Stimulated activated CD4-positive, alpha-beta T cell treated with anti-CD3 and anti-CD28 coated beads, Interleukin-4, amount 100 ng/mL, for 1 hour (primary cell): ENCODE measurements around the gene SH3PXD2B.
"Not testable (repeated sequence)": the region's sequence is repeated elsewhere in the genome, so short reads cannot be mapped to it uniquely, and the experiment has no call there.

ENCODE experiments used
- DNase-seq: peaks from one replicate; pipeline ENCODE4 v3.0.0-alpha.2; 2020

SH3PXD2B gene

GRCh38 chr5:172417130-172417841 is 37.0 kb downstream of the SH3PXD2B start:
- DNase-seq: no peak

DNA sequence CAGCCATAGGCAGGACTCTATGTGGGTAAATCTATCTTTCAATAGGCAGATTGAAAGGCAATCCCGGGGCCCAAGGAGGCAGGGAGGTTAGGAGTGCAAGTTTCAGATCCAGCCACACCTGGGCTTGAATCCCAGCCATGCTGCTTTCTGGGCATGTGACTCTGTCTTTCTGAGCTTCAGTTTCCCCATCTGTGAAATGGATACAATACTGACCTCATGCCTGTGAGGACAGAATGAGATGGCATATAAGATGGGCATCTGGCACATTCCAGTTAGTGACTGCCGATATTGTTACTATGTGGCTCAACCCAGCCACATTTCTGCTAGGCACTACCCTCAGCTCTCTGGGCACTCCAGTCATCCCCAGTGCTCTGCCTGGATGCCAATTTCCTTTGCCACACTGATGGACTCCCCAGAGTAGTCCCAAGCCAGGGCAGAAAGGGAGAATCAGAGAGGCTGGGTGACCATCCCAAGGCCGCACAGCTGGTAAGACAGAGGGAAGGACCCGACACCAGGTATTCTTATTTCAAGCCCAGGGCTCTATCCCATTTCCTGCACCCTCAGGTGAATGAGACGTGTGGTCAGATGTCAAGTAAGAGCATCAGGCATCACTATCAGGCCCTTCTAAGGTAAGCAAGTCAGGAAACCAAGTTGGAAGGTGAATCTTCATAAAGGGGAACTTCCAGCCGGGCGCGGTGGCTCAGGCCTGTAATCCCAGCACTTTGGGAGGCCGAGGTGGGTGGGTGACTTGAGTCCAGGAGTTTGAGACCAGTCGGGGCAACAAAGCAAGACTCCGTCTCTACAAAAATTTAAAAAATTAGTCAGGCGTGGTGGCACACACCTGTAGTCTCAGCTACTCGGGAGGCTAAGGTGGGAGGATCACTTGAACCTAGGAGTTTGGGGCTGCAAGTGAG is 38.7 kb downstream of the SH3PXD2B start:
- DNase-seq: no peak

DNA sequence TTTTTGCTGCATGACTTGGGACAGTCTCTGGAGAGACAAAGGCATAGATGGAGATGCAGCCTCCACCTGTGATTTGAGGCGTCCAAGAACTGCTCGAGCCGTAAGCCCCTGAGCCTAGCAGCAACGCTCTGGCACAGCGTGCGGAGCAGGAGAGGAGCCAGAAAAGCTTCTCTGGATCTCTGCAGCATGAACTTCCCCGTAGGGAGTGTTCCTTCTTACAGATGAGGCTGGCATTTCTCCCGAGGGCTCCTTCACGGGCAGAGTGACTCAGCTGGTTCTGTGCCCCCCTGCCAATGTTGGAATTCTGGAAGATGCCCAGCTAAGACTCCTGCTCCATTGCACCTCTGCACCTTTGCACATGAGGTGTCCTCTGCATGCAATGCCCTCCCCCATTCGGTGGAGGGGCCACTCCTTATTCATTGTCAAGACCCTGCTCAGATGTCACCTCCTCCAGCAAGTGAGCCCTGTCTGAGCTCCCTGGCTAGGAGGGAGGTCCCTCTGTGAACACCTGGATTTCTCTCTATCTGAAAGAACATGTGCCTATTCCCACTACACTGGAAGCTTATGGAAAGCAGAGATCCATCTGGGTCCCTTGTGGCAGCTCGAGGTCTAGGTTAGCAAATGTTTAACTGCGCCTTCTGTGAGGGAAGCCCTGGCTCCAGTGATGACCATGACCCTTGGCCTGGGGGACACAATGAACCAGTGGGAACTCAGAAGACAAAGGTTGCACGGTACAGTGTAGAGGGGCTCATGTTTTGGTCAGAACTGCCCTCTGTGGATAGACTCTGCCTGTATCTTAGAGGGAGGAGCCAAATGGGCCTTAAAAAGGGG is 39.6 kb downstream of the SH3PXD2B start:
- DNase-seq: no peak

DNA sequence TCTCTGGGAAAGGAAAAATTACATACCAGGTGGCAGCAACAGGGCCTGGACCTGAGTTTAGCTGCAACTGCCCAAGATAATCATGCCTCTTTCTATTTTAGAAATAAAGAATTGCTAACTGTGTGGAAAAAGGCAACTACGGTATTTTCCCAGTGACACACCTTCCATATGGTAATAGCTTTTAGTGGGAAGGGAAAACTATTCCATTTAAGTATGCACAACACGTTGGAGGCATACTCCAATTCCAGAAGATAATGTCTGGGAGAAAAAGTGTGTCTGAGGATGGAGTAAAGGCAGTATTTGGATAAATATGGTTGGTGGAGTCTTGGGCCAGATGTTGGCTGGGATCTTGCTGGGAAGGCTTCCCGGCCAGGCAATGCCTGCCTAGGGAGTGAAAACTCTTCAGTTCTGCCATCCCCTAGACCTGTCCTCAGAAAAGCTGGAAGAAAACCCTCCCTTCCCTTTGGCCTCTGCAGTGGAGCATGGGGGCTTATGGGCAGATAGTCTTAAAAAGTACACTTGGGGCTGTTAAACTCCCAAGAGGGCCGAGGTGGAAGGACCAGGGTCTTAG is 40.6 kb downstream of the SH3PXD2B start:
- DNase-seq: no peak

DNA sequence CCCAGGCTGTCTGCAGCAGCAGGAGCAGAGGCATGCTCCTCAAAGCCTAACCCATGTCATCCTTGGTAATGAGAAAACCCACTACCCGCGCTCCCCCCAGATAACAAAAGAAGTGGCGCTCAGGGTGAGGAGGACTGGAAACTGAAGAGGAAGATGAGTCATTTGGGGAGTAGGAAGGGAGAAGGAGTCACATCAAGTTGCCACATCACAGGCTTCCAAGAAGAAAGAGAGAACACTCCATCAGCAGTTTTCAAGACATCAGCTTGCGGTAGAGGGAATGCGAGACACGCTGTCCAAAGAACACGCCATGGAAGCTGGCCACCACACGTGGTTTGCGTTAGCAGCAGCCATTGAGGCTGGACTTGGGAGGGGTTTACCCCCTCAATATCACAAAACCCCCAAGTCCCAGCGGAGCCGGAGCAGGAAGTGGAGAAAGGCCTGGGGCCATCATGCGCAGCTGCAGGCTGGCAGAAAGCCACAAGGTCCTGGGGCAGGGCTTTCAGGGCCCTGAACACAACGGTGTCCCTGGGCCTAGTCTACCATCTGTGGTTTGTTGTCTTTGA is 41.5 kb downstream of the SH3PXD2B start:
- DNase-seq: no peak

- no peak for DNase-seq
These were observed 42.7 kb downstream of the SH3PXD2B start for GRCh38 chr5:172411484-172412072.

DNA sequence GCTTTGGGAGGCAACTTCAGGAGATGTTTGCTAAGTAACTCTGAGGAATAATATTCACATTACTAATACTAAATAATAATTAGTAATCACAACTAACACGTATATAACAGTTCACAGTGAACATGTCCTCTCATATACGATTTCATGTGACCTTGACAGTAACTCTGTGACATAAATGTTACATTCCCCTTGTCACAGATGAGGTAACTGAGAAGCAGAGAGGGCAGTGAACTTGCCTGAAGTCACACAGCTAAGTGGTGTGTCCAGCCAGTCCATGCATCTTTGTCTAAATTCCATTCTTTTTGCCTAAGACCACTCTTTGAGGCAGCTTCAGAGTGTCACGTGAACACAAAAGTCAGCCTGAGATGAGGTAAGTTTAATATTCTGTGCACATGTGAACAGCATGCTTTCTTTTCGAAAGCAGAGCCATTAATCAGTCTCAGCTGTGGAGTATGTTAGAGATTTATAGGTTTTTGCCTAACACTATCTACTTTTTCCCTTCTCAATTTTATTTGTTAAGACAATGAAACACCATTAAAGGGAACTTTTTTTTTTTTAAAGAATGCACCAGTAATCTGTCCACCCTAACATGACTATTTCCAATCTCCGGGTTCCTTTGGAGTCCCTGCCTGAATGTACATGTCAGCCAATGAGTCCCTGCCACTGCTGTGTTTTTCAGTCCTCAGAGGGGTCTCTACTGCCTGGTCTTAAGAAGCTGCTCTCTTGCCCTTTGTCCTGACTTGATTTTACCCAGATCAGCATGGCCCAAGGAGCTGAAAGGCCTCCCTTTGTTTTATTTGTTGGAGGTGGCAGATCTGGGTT is 43.5 kb downstream of the SH3PXD2B start:
- no peak for DNase-seq

- no peak for DNase-seq
These were observed 44.2 kb downstream of the SH3PXD2B start for GRCh38 chr5:172410160-172410559.

- DNase-seq: not testable (repeated sequence)
These were observed 44.8 kb downstream of the SH3PXD2B start for GRCh38 chr5:172409477-172409876.

- no peak for DNase-seq
These were observed 46.5 kb downstream of the SH3PXD2B start for GRCh38 chr5:172407822-172408221.

DNA sequence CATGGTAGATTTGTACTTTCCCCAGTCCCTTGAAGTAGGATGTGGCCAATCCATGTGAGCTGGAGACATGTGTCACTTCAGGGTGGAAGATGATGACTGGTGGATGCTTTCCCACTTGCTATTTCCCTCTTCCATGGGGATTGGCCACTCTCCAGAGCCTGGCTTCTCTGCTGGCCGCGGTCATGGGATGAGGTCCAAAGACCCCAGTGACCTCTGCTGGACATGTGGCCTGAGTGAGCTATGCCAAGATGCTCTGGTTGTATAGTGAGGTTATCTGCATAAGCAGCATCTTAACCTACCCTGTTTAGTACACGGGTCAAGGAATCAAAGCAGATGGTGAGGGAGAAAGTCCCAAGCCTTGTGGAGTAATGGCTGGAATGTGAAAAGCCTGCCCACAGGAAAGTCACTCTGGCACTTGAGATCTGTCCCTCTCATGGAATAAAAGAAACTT is 47.1 kb downstream of the SH3PXD2B start:
- no peak for DNase-seq

DNA sequence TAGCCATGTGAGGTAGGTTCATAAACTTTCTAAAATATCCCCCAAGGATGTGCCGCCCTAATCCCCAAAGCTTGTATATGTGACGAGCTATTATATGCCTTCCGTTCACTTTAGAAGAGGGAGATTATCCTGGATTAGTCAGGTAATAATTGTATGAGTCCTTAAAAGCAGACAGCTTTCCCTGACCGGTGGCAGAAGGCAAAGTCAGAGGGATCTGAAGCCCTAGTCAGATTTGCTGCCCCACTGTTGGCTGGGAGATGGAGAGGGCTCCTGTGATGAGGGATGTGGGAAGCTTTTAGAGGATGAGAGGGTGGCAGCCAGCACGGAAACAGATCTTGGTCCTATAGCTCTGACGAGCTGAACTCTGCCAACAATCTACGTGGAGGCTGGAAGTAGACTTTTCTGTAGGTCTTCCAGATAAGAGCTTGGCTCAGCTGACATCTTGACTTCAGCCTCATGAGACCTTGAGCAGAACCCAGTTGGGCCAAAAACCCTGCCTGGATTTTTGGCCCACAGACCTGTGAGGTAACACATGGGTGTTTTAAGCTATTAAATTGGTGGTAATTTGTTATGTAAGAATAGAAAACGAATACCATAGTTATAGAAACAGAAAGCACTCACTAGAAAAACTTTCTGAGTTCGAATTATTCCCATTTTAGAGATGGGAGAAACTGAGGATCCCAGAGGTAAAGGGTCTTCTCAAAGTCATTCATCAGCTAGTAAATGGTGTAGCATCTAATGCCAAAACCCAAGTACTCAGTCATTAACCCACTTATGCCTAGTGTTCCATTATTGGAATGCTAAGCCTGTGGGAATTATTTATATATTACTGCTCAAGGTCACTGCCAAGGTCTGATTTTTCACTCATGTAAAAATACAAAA is 48.9 kb downstream of the SH3PXD2B start:
- no peak for DNase-seq

GRCh38 chr5:172404746-172405145 is 49.6 kb downstream of the SH3PXD2B start:
- DNase-seq: no peak

DNA sequence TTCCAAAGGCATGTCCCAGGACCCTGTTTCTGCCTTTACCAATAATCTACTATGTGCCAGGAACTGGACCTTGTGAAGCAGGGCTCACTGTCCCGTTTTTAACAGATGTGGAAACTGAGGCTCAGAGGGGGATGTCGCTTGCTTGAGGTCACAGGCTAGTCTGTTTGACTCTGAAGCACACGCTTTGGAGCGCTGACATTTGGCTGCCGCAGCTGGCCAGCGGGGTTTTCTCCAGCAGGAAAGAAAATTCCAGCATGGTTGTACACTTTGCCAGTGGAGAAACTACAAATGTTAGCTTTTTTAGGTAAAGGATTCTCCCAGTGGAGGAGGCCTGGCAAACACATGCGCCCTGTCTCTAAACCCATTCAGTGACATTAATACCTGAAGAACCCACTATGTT is 50.5 kb downstream of the SH3PXD2B start:
- no peak for DNase-seq

GRCh38 chr5:172403189-172403796 is 51.0 kb downstream of the SH3PXD2B start:
- no peak for DNase-seq

DNA sequence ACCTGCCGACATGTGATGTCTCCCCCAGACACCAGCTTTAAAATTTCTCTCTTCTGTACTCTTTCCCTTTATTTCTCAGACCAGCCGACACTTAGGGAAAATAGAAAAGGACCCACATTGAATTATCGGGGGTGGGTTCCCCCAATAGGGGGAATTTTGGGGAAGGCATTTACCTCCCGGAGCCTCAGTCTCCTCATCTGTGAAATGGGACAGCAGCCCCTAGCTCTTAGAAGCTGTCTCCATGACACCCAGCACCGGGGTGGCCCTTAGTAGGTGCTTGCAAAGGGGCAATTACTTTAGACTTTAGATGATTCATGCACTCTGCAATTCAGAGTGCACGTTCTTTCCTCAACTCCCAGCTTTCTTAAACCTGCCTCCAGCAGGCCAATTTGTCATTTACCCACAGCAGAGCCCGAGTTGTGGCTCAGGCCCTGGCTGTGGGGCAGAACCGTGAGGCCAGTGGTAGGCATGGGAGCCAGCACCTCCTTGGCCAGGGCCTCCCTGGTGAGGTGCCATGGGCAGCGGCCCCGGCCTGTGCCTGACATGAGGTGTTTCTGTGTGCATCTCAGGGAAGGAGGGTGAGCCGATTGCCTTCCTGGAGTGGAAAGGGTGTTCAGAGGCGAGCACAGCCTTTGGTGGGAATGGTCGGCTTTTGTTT is 51.7 kb downstream of the SH3PXD2B start:
- no peak for DNase-seq

DNA sequence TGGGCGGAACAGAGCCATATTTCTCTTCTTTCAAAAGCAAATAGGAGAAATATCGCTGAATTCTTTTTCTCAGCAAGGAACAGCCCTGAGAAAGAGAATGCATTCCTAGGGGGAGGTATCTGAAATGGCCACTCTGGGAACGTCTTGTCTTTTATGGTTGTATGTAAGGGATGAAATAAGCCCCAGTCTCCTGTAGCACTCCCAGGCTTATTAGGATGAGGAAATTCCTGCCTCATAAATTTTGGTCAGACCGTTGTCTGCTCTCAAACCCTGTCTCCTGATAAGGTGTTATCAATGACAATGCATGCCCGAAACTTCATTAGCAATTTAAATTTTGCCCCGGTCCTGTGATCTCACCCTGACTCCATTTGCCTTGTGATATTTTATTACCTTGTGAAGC is 52.3 kb downstream of the SH3PXD2B start:
- not testable (repeated sequence) for DNase-seq

DNA sequence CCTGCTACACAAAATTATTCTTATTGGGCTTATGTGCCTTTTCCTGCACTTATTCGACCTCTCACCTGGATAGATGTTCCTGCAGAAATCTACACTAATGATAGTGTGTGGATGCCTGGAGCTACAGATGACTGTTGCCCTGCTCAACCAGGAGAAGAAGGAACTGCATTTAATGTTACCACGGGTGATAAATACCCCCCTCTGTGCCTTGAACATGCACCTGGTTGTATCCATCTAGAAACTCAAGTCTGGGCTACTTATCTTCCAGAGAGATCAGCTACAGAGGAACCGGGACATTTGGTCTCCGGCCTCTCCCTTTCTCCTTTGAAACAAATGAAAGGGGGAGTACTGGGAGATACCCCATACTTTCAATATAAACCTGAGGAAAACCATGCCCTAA is 54.5 kb downstream of the SH3PXD2B start:
- DNase-seq: no peak

DNA sequence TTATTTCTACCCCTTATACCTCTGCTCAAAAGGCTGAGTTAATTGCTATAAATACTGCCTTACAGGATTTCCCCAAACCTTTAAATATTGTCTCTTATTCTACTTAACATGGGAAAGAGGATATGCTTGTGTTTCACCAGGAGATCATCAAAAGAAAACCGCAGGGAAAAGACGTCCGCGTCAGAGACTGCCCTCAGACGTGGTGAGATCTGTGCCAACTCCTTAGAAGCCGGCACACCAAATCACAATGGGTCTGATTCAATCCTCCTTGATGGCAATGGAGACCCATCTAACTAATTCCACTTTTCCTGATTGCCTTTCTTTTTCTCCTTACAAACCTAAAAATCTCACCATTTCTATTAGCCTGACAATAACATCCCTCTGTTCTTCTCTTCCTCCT is 55.0 kb downstream of the SH3PXD2B start:
- no peak for DNase-seq
